NCI-H1105 (cell line): ENCODE measurements around the gene ADAMTS6.
A peak's percentile ranks its signal among the peaks of the same experiment; 100 is the strongest.
"Not testable (repeated sequence)": the region's sequence is repeated elsewhere in the genome, so short reads cannot be mapped to it uniquely, and the experiment has no call there.

Experiments used
- DNase-seq: peaks from one replicate; lab custom pipeline; 2025; lab: John Stamatoyannopoulos, UW

Gene ADAMTS6, protein sequence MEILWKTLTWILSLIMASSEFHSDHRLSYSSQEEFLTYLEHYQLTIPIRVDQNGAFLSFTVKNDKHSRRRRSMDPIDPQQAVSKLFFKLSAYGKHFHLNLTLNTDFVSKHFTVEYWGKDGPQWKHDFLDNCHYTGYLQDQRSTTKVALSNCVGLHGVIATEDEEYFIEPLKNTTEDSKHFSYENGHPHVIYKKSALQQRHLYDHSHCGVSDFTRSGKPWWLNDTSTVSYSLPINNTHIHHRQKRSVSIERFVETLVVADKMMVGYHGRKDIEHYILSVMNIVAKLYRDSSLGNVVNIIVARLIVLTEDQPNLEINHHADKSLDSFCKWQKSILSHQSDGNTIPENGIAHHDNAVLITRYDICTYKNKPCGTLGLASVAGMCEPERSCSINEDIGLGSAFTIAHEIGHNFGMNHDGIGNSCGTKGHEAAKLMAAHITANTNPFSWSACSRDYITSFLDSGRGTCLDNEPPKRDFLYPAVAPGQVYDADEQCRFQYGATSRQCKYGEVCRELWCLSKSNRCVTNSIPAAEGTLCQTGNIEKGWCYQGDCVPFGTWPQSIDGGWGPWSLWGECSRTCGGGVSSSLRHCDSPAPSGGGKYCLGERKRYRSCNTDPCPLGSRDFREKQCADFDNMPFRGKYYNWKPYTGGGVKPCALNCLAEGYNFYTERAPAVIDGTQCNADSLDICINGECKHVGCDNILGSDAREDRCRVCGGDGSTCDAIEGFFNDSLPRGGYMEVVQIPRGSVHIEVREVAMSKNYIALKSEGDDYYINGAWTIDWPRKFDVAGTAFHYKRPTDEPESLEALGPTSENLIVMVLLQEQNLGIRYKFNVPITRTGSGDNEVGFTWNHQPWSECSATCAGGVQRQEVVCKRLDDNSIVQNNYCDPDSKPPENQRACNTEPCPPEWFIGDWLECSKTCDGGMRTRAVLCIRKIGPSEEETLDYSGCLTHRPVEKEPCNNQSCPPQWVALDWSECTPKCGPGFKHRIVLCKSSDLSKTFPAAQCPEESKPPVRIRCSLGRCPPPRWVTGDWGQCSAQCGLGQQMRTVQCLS (N-terminal part only)

DNA sequence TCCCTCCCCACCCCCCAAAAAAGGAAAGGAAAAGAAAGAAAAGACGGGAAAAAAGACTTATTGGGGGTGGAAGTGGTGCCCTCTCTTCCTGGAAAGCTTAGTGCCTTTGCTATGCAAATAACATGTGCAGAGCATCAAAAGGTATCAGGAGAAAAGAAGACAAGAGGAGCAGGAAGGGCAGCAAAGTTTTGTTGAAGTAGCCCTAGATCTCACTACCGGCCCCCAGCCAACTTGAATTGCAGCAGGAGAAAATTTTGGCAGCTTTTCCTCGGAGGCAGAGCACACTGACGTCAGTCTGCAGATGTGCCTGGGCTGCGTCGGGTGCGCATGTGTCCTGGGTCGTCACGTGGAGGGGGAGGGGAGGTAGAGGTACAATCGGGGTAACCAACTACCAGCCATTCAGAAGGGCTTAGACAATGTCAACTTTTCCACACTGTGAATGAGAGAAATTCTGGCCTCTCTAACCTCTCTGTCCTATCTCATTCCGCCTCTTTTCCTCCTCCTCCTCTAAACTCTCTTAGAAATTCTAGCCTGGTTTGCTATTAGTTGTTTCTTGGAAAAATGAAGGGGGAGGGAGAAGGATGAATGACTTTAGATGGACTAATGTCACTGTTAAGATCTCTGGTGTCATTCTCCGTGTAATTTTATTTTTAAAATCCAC lies at the start of gene ADAMTS6:
TSS of gene ADAMTS6 (minus strand) at position 286 of the 661 bp plus-strand sequence. CDS start 8,247 bp downstream, outside the sequence.
- DNase-seq = peak; percentile 58

- no peak for DNase-seq
Observed at GRCh38 chr5:65530904-65531303, 49.2 kb upstream of the ADAMTS6 start.

- no peak for DNase-seq
Observed at GRCh38 chr5:65525726-65526125, 44.0 kb upstream of the ADAMTS6 start.

DNA sequence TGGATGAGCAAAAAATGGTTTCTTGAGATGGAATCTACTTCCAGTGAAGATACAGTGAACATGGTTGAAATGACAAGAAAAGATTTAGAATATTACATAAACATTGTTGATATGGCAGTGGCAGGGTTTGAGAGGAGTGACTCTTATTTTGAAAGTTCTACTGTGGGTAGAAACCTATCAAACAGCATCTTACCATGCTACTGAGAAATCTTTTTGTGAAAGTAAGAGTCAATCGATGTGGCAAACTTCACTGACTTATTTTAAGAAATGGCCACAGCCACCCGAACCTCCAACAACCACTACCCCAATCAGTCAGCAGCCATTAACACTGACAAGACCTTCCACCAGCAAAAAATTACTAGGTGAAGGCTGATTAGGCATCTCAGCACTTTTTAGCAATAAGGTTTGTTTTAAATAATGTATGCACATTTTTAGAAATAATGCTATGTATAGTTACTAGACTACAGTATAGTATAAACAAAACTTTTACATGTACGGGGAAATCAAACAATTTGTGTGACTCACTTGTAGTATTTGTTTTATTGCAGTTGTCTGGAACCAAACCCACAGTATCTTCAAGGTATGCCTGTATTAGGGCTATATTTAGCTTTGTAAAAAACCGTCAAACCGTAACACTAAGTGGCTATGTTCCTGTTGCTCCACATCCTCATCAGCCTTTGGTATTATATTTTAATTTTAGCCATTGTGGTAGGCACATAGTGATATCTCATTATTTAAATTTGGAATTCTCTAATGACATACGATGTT lies 30.6 kb upstream of the ADAMTS6 start:
- DNase-seq = no peak

DNA sequence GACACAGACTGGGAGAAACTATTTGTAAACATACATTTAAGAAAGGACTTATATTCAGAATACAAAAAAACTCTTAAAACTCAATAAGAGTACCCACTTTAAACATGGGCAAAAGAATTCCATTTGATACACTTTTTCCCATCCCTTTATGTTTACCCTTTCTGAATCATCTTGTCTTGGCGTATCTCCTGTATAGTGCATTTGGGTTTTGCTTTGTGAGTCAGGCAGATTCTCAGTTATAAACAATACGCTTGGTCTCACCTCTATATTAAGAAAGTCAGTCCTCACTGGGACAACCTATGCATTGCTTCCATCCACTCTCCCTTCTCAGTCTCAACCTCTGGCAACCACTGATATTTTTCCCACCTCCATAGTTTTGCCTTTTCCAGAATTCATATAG lies 27.3 kb upstream of the ADAMTS6 start:
- no peak for DNase-seq

- no peak for DNase-seq
Observed at GRCh38 chr5:65506961-65507360, 25.2 kb upstream of the ADAMTS6 start.

DNA sequence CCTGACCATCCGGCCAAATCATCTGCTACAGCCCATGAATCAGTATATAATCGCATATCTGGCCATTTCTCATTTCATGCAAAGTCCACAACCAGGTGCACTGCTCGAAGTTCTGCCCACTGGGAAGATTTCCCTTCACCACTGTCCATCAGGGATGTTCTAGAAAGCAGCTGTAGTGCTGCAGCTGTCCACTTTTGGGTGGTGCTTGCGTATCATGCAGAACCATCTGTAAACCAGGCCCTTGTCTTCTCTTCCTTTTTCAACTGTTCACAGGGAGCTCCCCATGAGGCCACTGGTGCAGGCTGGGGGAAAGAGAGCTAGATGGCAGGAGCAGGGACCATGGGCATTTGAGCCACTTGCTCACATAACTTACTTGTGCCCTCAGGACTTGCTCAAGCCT lies 7.4 kb upstream of the ADAMTS6 start:
- no peak for DNase-seq

DNA sequence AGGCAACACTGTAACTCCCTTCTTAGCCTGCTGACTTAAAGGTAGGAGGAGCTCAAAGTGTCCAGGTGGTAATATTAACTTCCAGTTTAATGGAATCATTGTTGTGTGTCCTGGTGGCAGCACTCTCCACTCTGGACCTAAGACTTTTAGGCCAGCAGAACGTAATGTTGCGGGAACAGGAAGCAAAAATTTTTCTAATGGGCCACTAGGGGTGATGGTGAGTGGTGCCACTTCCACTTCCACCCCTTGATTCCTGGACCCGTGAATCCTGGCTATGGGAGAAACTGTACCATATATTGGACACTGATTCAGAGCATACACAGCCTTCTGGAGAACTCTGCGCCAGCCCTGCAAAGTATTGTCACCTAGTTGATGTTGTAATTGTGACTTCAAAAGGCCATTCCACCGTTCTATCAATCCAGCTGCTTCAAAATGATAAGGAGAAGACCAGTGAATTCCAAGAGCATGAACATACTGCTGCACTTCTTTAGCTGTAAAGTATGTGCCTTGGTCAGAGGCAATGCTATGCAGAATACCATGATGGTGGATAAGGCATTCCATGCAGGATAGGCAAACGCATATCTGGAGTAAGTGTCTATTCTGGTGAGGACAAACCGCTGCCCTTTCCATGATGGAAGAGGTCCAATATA lies 6.4 kb upstream of the ADAMTS6 start:
- not testable (repeated sequence) for DNase-seq

- not testable (repeated sequence) for DNase-seq
Observed at GRCh38 chr5:65486803-65487202, 5.1 kb upstream of the ADAMTS6 start.

DNA sequence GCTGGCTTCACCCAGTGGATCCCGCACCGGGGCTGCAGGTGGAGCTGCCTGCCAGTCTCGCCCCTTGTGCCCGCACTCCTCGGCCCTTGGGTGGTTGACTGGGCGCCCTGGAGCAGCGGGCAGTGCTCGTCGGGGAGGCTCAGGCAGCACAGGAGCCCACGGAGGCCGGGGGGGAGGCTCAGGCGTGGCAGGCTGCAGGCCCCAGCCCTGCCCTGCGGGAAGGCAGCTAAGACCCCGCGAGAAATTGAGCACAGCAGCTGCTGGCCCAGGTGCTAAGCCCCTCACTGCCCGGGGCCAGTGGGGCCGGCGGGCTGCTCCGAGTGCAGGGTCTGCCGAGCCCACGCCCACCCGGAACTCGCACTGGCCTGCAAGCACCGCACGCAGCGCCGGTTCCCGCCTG lies 3.7 kb upstream of the ADAMTS6 start:
- DNase-seq = no peak

- DNase-seq = peak; percentile 12
Observed at GRCh38 chr5:65483546-65484346, 2.0 kb upstream of the ADAMTS6 start.

- DNase-seq = peak; percentile 13
Observed at GRCh38 chr5:65482736-65483545, 1.2 kb upstream of the ADAMTS6 start.

DNA sequence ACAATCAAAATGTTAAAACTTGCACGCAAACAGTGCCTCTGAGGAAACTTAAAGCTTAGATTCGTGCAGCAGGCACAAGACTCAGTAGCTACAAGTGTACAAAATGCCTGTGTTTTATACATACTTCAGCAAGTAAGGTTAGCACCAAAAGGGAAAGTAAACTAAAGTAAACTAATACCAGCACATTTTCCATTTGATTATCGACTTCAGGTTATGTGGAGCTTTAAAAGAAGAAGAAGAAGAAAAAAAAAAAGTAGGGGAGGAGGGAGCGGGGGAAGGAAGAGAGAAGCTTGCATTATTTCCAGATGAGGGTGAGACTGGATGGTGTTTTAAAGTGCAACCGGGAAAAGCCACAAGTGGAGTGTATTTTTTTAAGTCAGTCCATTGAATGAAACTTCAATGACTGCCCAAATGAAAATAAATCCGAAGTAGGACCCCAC lies 596 bp upstream of the ADAMTS6 start:
- DNase-seq = no peak

DNA sequence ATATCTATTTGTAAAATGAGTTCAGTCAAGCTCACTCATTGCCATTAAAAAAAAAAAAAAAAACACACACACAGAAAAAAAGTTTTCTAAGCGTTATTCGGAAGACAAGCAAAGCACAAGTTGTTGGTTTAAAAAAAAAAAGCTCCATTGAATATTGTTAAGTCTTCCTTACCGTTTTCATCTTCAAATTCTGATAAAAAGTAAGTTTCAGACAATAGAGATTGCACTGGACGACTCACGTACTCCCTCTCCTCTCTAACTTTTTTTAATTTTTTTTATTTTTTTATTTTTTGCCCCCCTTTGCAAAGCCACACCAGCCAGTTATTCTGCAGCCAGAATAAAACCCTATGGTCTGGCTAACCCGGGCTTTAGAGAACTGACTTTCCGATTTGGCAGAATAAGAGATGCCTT lies 544 bp downstream of the ADAMTS6 start:
- no peak for DNase-seq

- no peak for DNase-seq
Observed at GRCh38 chr5:65480306-65480865, 1.3 kb downstream of the ADAMTS6 start.

- no peak for DNase-seq
Observed at GRCh38 chr5:65479527-65479926, 2.2 kb downstream of the ADAMTS6 start.

DNA sequence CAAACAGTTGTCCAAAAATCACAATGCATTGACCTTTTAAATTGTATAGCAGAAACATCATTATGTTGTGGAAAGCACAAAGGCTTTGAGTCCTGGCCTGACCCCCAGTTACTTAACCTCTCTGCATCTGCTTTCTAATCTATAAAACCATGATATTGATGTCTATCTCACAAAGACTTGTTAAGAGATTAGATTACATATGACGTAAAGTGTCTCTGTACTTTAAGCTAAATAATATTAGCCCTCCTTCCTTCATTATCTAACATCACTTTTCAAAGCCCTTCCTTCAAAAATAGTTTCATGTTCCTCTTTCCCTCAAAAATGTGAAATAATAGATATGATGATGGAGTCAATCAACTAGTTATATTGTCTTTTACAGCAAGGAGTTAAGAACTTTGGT lies 3.4 kb downstream of the ADAMTS6 start:
- no peak for DNase-seq

DNA sequence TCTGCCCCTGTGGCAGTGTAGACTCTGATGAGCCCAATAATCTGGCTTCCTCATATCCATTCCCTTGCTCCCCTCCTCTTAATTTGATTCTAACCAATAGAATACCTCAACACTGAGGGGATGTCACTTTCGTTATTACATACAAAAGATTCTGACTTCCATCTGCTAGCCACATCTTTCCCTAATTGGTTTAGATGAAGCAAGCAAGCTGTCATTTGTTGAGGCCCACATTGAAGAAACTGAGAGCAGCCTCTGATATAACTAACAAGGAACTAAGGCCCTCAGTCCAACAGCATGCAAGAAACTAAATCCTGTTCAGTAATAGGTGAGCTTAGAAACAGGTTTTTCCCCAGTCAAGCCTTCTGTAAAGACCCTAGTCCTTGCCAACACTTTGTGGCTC lies 5.8 kb downstream of the ADAMTS6 start:
- no peak for DNase-seq

- DNase-seq = no peak
Observed at GRCh38 chr5:65475336-65475735, 6.4 kb downstream of the ADAMTS6 start.
